ENCODE results near the gene CACYBP.

DNA sequence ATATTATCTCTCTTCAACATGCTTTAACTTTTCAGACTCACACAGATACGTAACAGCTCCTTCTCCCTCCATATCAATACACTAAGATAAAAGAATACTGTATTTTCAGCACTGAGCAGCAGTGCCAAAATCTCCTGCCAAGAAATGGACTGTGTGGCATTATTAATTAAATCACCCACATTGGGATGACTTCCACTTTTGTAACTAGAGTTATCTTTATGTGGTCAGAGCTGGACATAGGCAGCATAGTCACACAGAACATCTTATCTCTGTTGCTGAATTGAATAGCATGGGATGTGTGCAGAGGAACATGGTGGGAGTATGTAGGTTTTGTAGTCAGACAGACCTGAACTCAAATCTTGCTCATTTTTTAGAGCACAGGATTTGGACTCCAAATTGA is 41.4 kb upstream of the CACYBP start:
- TF ChIP-seq CTCF (IDR thresholded peaks at IDR 0.05; ENCODE audit: low read length) (no peak), EZH2 (IDR thresholded peaks at IDR 0.05; ENCODE audit: borderline replicate concordance, low read length) (no peak)
